Measurements from ENCODE around the gene SOX15.
A peak's percentile ranks its signal among the peaks of the same experiment; 100 is the strongest.

SOX15 gene

DNA sequence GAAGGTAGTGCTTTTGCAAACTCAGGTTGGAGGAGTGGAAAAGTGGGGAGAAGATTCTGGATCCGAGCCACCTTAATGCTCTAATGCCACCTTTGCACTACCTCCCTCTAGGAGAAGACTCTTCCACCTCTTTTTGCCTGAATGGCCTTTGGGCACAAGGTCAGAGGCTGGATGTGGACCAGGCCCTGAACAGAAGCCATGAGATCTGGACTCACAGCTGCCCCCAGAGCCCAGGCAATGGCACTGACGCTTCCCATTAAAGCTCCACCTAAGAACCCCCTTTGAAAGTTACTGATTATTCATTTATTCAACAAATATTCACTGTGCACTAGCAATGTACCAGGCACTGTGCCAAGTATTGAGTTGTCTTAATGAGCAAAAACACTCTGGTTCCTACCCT is 43.2 kb upstream of the SOX15 start:
- no peak overlapping the region; the same call in 1 of the 2 replicates for H2AFZ ChIP-seq (ENCODE audit: low read length)
- no peak overlapping the region for H3K4me2 ChIP-seq (ENCODE audit: low read depth, low read length)
- H3K9me2 ChIP-seq (replicated peaks; ENCODE audit: insufficient read depth, low read length) = no peaks in the 10 kb centered on the region
- no peaks in the 10 kb centered on the region for H3K9me3 ChIP-seq (replicated peaks; ENCODE audit: insufficient read depth, low read length)
- no peak for DNase-seq
- H3K27me3 ChIP-seq (replicated peaks; ENCODE audit: insufficient read depth, low read length) = peaks cover 30% of the 10 kb centered on the region
- H3K79me2 ChIP-seq (ENCODE audit: low read length) = no peaks in the 10 kb centered on the region
- H3K36me3 ChIP-seq (replicated peaks; ENCODE audit: insufficient read depth, low read length) = no peaks in the 10 kb centered on the region
- H3F3A ChIP-seq (ENCODE audit: insufficient read depth, low read length) = no peaks in the 10 kb centered on the region
- TF ChIP-seq EZH2 (optimal IDR thresholded peaks at IDR 0.05; ENCODE audit: low read depth, low read length) (no peak), EZH2phosphoT487 (IDR thresholded peaks at IDR 0.05; ENCODE audit: low read length) (no peak)
- TF ChIP-seq, protein P1, sequence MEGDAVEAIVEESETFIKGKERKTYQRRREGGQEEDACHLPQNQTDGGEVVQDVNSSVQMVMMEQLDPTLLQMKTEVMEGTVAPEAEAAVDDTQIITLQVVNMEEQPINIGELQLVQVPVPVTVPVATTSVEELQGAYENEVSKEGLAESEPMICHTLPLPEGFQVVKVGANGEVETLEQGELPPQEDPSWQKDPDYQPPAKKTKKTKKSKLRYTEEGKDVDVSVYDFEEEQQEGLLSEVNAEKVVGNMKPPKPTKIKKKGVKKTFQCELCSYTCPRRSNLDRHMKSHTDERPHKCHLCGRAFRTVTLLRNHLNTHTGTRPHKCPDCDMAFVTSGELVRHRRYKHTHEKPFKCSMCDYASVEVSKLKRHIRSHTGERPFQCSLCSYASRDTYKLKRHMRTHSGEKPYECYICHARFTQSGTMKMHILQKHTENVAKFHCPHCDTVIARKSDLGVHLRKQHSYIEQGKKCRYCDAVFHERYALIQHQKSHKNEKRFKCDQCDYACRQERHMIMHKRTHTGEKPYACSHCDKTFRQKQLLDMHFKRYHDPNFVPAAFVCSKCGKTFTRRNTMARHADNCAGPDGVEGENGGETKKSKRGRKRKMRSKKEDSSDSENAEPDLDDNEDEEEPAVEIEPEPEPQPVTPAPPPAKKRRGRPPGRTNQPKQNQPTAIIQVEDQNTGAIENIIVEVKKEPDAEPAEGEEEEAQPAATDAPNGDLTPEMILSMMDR (IDR thresholded peaks at IDR 0.05; ENCODE audit: low read length) = no peak
- H4K20me1 ChIP-seq (ENCODE audit: insufficient read depth, low read length) = no peaks in the 10 kb centered on the region
- no peak overlapping the region for H3K27ac ChIP-seq (ENCODE audit: low read length)
- H3K9ac ChIP-seq (ENCODE audit: low read length) = no peak overlapping the region
- H3K4me3 ChIP-seq (ENCODE audit: low read length) = no peak overlapping the region
- H3K4me1 ChIP-seq (ENCODE audit: low read length) = peaks cover 7% of the 10 kb centered on the region

DNA sequence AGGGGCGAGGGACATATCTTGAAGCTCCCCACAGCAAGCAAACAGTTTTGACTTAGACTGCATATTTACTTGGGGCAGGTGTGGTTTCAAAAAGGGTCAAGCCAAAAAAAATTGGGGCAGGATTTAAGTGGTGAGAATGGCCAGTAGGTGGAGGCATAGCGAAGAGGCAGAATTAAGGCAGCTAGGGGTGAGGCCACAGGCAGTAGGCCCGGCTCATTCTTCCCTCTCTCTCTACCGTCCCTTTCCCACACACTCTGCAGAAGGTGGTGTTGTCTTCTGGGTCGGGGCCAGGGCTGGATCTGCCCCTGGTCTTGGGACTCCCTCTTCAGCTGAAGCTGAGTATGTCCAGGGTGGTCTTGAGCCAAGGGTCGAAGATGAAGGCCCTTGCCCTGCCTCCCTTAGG is 42.6 kb upstream of the SOX15 start:
- H3K36me3 ChIP-seq (replicated peaks; ENCODE audit: insufficient read depth, low read length) = no peaks in the 10 kb centered on the region
- no peaks in the 10 kb centered on the region for H4K20me1 ChIP-seq (ENCODE audit: insufficient read depth, low read length)
- no peak for TF ChIP-seq EZH2phosphoT487 (IDR thresholded peaks at IDR 0.05; ENCODE audit: low read length)
- TF ChIP-seq, protein P1 (IDR thresholded peaks at IDR 0.05; ENCODE audit: low read length) = peak; percentile 64
- no peak for TF ChIP-seq EZH2 (optimal IDR thresholded peaks at IDR 0.05; ENCODE audit: low read depth, low read length)
- no peak overlapping the region for H3K4me2 ChIP-seq (ENCODE audit: low read depth, low read length)
- no peak overlapping the region for H3K4me3 ChIP-seq (ENCODE audit: low read length)
- H3K79me2 ChIP-seq (ENCODE audit: low read length) = no peaks in the 10 kb centered on the region
- no peak overlapping the region for H3K27ac ChIP-seq (ENCODE audit: low read length)
- H3F3A ChIP-seq (ENCODE audit: insufficient read depth, low read length) = no peaks in the 10 kb centered on the region
- no peak overlapping the region for H3K9ac ChIP-seq (ENCODE audit: low read length)
- peak overlapping the region; percentile 69 for H2AFZ ChIP-seq (ENCODE audit: low read length)
- no peaks in the 10 kb centered on the region for H3K9me3 ChIP-seq (replicated peaks; ENCODE audit: insufficient read depth, low read length)
- DNase-seq = peak; percentile 72
- no peaks in the 10 kb centered on the region for H3K9me2 ChIP-seq (replicated peaks; ENCODE audit: insufficient read depth, low read length)
- H3K4me1 ChIP-seq (ENCODE audit: low read length) = peaks cover 7% of the 10 kb centered on the region
- peaks cover 26% of the 10 kb centered on the region for H3K27me3 ChIP-seq (replicated peaks; ENCODE audit: insufficient read depth, low read length)

DNA sequence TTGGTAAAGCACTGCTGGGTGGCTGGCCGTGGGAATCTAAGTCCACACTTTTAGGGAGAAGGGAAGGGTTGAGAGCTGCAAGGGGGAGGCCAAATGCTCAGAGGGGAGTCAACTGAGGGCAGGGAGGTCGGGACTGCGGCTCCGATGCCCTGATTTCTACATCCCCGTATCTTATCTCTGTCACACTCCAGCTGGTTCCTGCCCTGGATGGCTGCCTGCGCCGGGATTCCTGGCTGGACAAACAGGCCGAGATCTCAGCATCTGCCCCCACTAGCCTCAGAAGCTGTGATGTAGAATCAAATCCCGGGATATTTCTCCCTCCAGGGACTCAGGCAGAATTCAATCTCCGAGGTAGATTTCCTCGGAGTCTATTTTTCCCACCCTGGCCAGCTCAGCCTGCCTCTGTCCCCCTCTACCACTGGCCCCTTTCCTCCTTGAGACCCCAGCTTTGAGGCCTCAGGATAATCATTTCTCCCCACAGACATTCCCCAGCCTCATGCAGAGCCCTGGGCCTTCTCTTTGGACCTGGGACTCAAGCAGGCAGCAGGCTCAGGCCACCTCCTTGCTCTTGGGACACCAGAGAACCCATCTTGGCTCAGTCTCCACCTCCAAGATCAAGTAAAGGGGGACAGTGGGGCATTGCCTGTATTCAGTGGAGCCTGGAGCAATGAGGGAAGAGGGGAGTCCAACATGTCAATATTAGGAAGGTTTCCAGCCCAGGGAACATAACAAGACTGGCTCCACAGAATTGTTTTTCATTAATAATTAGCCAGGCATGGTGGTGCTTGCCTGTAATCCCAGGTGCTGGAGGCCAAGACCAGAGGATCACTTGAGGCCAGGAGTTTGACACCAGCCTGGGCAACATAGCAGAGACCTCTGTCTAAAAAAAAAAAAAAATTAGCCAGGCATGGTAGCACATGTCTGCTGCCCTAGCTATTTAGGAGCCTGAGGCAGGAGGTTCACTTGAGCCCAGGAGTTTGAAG is 41.8 kb upstream of the SOX15 start:
- H3K9me2 ChIP-seq (replicated peaks; ENCODE audit: insufficient read depth, low read length) = no peaks in the 10 kb centered on the region
- peaks cover 11% of the 10 kb centered on the region for H3K4me1 ChIP-seq (ENCODE audit: low read length)
- H3K4me2 ChIP-seq (ENCODE audit: low read depth, low read length) = no peak overlapping the region
- no peak overlapping the region for H3K4me3 ChIP-seq (ENCODE audit: low read length)
- no peaks in the 10 kb centered on the region for H3F3A ChIP-seq (ENCODE audit: insufficient read depth, low read length)
- H3K9me3 ChIP-seq (replicated peaks; ENCODE audit: insufficient read depth, low read length) = no peaks in the 10 kb centered on the region
- TF ChIP-seq EZH2phosphoT487 (IDR thresholded peaks at IDR 0.05; ENCODE audit: low read length) (no peak), EZH2 (optimal IDR thresholded peaks at IDR 0.05; ENCODE audit: low read depth, low read length) (no peak)
- TF ChIP-seq, protein P1 (IDR thresholded peaks at IDR 0.05; ENCODE audit: low read length) = no peak
- H3K9ac ChIP-seq (ENCODE audit: low read length) = no peak overlapping the region
- no peaks in the 10 kb centered on the region for H4K20me1 ChIP-seq (ENCODE audit: insufficient read depth, low read length)
- no peak for DNase-seq
- H3K36me3 ChIP-seq (replicated peaks; ENCODE audit: insufficient read depth, low read length) = no peaks in the 10 kb centered on the region
- H3K79me2 ChIP-seq (ENCODE audit: low read length) = peaks cover 5% of the 10 kb centered on the region; the same call in 1 of the 2 replicates
- H3K27ac ChIP-seq (ENCODE audit: low read length) = no peak overlapping the region
- H3K27me3 ChIP-seq (replicated peaks; ENCODE audit: insufficient read depth, low read length) = peaks cover 25% of the 10 kb centered on the region
- no peak overlapping the region for H2AFZ ChIP-seq (ENCODE audit: low read length)
